ENCODE results near the gene MAF.

- no peak for TF ChIP-seq POLR2A (IDR thresholded peaks at IDR 0.05)
- no peak for TF ChIP-seq CTCF (IDR thresholded peaks at IDR 0.05)
Measured at GRCh38 chr16:79608976-79609375, 8.4 kb upstream of the MAF start.
